Right renal pelvis (tissue), 4 donors: Measurements from ENCODE around the gene MPHOSPH9. TPM values are rescaled to one million over a fixed set of nuclear protein-coding genes. Genes with fewer than 3 reads are reported as not detected.

ENCODE experiments used
- DNase-seq, 4 donors: peaks; one replicate each; pipeline ENCODE4 v3.0.0-alpha.2; 2013; ENCODE audit warnings: low read depth in 4 of 4, low spot score in 3 of 4, missing footprints in 1 of 4
- polyA plus RNA-seq, 4 donors: library from polyadenylated mRNA; unstranded; fragments of 120-200 nt; gene quantifications; one replicate each; pipeline ENCODE4 v1.2.1, GENCODE V29; 2013; ENCODE audit not compliant: insufficient read length in 4 of 4

Gene MPHOSPH9, protein sequence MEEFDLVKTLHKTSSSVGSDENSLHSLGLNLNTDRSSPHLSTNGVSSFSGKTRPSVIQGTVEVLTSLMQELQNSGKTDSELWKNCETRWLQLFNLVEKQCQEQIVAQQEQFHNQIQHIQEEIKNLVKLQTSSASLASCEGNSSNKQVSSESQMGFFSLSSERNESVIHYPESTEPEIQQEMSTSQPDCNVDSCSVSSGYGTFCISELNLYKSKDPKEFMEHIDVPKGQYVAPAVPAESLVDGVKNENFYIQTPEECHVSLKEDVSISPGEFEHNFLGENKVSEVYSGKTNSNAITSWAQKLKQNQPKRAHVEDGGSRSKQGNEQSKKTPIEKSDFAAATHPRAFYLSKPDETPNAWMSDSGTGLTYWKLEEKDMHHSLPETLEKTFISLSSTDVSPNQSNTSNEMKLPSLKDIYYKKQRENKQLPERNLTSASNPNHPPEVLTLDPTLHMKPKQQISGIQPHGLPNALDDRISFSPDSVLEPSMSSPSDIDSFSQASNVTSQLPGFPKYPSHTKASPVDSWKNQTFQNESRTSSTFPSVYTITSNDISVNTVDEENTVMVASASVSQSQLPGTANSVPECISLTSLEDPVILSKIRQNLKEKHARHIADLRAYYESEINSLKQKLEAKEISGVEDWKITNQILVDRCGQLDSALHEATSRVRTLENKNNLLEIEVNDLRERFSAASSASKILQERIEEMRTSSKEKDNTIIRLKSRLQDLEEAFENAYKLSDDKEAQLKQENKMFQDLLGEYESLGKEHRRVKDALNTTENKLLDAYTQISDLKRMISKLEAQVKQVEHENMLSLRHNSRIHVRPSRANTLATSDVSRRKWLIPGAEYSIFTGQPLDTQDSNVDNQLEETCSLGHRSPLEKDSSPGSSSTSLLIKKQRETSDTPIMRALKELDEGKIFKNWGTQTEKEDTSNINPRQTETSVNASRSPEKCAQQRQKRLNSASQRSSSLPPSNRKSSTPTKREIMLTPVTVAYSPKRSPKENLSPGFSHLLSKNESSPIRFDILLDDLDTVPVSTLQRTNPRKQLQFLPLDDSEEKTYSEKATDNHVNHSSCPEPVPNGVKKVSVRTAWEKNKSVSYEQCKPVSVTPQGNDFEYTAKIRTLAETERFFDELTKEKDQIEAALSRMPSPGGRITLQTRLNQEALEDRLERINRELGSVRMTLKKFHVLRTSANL
- 10 to 100 TPM; 24.7 to 33.4 (median 31.1) TPM for polyA plus RNA-seq

DNA sequence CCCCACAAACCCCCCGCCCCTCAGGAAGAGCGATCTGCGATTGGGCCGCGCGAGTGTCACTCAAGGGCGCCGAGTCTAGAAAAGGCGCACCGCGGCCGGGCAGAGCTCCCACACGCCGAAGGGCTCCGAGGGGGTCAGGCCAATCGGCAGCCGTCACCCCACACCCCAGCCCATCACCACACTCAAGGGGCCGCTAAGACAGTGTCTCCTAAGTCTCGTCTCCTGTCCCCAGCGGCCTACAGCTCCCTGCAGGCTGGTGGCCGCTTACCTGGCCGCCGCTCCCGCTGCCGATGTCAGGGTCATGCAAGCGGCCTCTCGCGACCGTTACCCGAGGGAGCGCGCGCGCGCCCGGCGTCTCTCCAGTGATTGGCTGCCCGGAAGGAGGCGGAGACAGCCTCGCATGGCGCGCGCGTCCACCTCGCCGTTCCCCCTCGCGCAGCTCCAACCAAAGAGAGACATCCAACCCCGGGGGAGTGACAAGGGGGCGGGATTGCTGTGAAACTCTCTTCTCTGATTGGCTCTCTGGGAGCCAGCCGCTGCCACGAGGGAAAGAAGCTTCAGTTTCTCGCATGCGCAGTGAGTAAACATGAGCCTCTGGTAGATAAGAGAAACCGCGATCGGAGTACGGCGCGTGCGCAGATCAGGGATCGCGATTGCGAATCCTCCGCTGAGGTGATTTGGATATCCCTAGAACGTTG is at the start of gene MPHOSPH9, which contains the start of gene MTRFR:
MPHOSPH9 (minus strand) TSS at position 335 of the 698 bp plus-strand sequence. CDS start 2,777 bp downstream, outside the sequence.
MTRFR (plus strand) TSS at position 630 of the 698 bp plus-strand sequence. CDS start 20,239 bp downstream, outside the sequence.
- peak; percentile 98 to 100 (median 100) for DNase-seq

DNA sequence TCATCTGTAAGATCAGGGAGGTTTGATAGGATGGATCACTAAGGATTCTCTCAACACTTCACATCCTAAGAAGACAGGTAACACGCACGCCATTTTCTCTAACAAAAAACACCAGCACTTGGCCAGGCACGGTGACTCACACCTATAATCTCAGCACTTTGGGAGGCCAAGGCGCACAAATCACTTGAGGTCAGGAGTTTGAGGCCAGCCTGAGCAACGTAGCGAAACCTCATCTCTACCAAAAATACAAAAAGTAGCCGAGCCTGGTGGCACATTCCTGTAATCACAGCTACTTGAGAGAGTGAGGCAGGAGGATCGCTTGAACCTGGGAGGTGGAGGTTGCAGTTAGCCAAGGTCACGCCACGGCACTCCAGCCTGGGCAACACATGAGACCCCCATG is 49.2 kb upstream of the MPHOSPH9 start:
- no peak for DNase-seq

DNA sequence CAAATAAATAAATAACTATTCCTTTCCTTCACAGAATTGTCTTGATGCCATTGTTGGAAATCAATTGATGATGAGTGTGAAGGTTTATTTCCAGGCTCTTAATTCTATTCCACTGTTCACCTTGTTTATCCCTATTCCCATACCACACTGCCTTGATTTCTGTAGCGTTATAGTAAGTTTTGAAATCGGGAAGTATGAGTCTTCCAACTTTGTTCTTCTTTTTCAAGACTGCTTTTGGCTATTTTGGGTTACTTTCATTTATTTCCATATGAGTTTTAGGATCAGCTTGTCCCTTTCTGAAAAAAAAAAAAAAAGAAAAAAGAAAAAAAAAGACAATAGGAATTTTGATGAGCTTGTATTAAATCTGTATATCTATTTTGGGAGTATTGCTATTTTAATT is 48.0 kb upstream of the MPHOSPH9 start:
- no peak for DNase-seq

GRCh38 chr12:123278101-123278627 is 45.2 kb upstream of the MPHOSPH9 start:
- DNase-seq: no peak

DNA sequence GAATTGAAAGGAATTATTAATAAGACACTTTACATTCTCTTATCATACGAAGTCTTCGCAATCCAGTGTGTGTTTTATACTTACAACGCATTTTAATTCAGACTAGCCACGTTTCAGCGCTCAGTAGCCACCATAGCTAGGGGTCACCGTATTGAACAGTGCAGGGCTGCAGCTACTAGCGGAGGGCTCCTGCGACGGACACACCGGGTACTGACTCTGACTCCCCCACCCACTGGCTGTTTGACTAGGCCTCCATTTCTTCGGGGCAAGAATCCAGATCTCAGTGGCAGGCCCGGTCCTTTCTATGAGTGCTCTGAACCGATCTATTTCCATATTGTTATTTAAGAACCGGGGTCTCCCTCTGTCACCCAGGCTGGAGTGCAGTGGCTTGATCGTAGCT is 40.2 kb upstream of the MPHOSPH9 start:
- DNase-seq: no peak

- no peak for DNase-seq
Measured at GRCh38 chr12:123271001-123271668, 38.2 kb upstream of the MPHOSPH9 start.

- DNase-seq: no peak
Measured at GRCh38 chr12:123270214-123271000, 37.5 kb upstream of the MPHOSPH9 start.

GRCh38 chr12:123269896-123270213 is 36.9 kb upstream of the MPHOSPH9 start:
- DNase-seq: no peak

GRCh38 chr12:123269395-123269892 is 36.5 kb upstream of the MPHOSPH9 start:
- no peak for DNase-seq

GRCh38 chr12:123268850-123269249 is 35.9 kb upstream of the MPHOSPH9 start:
- no peak for DNase-seq

DNA sequence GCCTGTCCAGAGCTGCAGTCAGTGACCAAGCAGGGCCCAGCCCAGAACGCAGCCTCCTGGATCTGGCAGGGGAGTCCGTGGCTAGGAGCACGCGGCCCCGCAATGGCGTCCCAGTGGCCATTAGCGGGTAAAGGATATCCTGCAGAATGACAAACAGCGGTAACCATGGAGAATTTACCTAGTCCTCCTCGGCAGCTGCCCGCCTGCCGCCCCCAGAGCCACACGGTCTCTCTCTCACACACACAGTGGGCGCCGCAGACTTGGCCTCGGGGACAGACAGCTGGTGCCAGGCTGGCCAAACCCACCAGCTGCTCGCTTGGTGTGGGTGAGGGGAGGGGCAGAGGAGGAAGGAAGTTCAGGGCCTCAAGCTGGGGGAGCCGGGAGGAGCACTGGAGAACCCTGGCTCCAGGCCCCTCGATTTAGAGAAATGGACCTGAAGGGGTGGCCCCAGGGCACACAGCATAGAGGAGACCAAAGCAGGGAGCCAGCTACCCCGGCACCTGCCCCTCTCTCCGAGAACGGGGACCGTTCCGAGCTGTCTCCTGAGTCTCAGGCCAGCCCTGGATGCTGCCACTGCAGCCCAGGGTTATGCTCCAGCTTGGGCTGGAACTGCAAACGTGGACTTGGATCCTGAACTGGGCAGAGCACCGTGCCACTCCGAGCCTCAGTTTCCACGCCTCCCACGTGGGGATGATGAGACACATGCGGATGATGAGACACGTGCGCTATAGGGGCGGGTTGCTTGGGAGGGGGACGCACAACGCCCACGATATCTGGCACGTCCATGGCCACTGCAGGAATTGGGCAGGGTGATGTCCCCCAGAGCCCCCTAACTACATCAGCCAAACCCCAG is 35.3 kb upstream of the MPHOSPH9 start:
- no peak for DNase-seq

GRCh38 chr12:123267335-123267920 is 34.5 kb upstream of the MPHOSPH9 start:
- DNase-seq: no peak

DNA sequence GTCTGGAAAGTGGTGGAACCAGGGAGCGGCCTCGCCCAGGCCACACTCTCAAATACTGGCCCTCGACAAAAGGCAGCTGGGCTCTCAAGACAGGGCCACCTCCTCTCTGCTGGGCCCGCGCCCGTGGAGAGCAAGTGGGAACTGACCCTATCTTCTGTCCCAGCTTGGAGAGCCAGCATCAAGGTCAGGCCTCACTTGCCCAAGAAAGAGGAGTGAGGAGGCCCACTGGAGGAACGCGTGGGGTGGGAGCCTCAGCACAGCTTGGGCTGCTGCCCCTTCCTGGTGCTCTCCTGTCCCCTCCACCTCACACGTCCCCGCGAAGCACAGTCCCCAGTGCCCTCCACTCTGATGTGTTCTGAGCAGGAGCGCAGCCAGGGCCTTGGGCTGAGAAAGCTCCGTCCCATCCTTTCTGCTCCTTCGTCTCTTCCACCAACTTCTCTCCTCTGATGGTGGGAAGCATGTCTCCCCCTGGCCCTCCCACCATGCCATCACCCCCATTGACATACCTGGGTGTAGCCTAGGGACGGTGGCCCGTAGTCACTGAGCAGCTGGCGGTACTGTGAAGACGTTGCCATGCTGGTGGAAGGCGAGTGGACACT is 33.8 kb upstream of the MPHOSPH9 start:
- DNase-seq: no peak

DNA sequence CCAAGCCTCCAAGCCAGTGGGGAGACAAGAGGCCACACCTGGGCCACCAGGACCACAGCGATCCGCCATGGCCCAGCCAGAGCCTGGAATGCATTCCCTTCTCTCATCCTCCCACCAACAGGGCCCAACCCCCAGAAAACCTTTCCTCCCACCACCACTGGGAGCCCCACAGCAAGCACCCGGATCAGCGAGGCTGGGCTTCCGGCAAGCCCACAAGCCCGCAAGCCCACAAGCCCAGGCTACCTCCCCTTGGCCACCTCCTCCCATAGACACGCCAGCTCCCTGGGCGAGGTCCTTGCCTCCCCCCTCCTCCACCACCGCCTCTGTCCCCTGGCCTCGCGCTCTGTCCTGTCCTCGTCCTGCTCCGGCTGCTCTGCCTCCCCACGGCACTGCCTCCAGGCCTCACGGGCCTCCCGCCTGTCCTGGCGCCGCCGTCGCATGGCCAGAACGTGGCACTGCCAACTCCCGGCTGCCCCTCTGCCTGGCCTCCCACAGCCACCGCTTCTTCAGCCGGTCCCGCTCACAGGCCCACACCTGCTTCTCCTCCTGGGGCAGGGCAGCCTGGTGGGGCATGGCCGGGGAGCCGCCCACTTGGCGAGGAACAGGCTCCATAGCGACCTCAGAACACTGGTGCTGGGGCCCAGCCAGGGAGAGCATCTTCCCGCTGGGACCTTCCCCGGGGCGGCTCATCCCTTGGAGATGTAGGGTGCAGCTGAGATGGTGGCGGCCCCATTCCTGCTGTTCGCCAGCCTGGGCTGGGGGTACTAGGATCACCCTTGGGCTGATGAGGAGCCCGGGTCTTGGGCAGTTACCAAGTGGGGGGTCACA is 33.1 kb upstream of the MPHOSPH9 start:
- no peak for DNase-seq

DNA sequence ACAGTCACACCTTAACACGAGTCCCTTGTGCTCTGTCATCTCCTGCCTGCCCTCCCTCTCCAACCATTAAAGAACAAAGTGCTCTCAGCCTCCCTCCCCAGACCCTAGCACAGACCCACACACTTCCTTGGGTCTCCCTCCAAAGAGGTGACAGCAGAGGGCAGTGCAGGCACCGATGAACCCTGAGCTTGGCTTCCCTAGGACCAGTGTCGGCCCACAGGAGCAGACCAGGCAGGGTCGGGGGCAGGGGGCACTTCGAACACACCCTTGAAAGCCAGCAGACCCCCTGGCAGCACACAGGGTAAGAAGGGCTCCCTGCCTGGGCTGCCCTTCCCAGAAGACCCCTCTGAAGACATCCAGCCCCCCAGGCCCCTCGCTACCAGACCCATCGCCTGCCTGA is 31.7 kb upstream of the MPHOSPH9 start:
- no peak for DNase-seq
